GM21786 (cell line): ENCODE measurements around the gene NMNAT3.

Source experiments
- ATAC-seq: cut with Tn5 transposase; IDR thresholded peaks from one replicate; pipeline ENCODE4 v1.9.1; 2021; ENCODE audit not compliant: unreplicated experiment

The NMNAT3 gene

DNA sequence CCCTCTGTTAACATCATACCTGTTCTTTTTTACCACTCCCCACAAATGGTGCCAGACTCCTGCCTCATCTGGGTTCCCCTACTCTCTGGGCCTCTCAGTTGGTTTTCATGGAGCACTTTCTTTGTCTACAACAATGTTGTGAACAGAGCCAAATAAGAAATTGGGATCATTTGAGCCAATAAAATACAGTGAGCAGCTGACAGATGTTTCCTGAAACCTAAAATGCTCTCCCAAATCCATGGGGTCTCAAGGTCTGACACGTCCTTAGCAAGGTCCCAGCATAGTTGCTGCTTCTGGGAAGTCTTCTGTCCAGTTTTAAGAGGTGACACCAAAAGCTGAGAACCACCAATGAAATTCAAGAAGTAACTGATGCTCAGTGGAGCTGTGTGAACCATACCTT is 1.7 kb downstream of the NMNAT3 start:
- no peak for ATAC-seq

DNA sequence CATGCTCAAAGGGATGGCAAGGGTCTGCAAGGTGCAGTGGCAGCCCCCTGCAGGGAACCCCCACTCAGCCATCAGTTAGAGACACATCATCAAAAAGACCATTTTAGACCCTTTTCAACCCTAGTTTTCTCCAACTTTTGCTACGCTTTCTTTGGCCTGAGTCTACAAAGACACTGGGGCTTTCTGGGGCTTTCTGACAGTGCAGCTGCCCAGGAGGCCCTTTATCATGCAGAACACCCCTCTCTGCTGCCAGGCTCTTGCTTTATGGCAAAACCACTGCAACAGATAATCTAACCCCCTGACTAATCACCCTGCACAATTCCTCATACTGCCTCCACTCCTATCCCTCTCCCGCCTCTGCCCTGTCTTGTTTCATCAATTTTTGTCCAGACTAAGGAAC is 2.4 kb downstream of the NMNAT3 start:
- no peak for ATAC-seq

DNA sequence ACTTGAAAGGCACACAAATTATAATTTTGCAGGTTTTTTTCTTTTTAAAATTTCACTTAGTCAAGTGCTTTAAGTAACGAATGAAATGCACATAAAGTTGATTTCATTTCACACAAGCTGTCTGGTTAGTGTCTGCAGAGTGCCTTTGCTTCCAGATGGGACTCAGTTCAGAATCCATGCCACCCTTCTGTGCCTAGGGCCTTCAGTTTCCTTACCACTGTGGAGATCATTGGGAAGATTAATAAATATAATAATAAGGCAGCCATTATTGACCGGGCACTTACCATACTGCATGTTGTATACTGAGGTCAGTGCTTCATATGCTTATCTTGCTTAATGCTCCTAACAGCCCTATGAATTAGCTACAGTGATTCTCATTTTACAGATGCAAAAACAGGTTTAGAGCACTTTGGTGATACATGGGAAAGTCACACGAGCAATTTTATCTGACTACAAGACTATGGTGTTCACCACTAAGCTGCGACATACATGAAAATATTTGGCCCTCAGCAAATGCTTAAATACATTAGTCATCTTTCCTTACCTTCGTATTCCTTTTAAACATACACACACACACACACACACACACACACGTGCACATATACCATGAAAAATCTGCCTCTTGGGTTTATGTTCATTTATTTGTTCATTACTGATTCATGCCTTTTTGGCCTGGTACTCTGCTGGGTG is 3.1 kb downstream of the NMNAT3 start:
- ATAC-seq = no peak

DNA sequence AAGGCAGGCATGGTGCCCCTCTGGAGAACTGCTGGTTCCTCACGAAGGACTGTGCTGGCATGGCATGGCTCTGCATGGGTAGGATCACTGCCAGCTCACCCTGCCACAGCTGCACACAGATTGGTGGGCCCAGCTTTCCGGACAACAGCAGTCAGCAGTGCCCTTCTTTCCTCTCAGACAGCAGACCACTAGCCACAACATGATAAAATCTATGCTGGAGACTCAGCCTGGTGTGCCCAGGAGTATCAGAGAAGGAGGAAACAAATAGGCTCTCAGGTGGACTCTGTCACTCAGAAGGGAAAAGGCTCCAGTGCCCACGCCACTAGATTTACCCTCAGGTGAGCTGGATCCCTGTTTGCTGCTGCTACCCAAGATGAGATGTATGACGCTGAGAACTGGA is 4.9 kb downstream of the NMNAT3 start:
- ATAC-seq = no peak

DNA sequence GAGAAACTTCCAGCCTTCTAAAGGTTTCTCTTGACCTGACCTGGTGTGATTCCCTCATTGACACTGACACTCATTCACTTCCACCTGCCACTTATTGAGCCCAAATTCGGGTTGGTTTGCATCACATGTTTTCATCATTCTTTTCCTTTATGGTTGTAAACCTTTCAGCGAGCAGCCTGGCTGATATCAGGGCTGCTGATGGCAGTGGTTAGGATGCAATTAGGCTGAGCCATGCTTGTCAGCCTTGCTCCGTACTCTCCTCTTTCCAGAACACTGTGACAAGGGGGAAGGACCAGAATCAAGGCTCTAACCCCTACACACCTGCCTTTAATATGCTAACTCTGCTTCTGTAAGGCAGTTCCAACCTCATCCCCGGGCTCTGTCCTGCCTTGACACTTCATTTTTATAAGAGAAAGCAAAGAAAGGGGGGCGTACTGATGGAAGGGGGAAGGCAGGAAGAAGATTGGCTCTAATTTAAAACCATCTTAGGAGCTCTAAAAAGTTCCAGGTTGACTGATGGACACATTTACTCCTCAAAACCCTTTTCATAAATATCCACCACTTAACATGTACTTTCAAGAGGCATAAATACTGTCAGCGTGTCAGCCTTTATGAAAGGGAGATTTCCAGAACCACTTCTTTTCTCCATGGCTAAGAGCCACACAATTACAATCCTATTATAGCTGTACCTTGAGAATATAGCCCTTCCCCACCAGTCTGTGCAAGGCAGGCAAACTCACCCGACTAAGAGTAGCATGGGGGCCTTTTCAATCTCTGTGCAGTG is 5.7 kb downstream of the NMNAT3 start:
- no peak for ATAC-seq

DNA sequence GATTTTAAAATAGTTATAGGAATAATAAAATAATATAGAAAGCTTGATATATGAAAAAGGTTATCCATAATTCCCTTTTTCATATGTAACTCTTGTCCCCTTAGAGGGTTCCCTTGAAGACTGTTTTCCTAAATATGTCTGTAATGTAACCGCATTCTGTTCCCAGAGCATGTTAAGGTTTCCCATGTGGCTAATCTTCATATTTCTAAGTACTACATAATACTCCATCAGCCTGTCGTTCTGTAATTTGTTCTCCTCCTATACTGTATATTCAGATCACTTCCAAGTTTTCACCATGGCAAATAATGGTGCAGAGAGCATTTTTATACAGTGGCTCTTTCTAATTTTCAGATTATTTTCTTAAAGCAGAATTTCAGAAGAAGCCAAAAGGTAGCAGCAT is 6.7 kb downstream of the NMNAT3 start:
- ATAC-seq = no peak

DNA sequence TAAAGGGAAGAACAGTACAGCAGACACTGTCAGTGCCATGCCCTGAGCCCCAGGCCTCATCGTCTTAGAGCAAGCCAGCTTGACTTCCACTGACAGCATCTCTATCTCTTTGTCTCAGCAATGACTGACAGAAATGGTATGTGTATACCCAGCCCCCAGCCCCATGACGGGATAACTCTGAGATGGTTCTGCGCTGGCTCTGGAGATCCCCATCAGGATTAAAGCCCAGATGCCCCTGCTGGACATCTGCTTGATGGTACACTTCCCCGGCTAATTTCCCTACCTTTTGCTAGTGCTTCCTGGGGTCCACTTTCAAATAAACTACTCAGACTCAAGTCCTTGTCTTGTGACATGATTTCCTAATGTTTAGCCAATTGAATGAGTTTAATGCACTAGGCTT is 7.6 kb downstream of the NMNAT3 start:
- ATAC-seq = no peak

DNA sequence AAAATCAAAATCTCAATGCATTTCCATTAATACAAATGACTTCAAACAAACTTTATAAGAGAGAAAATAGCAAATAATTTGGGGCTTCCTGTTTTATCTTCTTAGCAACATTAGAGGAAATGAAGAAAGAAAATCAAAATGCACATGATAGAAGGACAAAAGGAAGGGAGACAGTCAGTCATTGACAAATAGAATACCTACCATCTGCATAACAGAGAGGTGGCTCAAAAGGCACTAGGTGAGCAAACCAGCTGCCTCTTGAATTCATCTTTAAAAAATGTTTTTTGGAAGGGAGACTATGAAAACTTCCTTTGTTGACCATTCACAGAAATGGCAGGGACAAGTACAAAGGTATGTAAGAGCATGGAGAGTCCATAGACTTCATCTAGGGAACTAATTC is 9.4 kb downstream of the NMNAT3 start:
- no peak for ATAC-seq

DNA sequence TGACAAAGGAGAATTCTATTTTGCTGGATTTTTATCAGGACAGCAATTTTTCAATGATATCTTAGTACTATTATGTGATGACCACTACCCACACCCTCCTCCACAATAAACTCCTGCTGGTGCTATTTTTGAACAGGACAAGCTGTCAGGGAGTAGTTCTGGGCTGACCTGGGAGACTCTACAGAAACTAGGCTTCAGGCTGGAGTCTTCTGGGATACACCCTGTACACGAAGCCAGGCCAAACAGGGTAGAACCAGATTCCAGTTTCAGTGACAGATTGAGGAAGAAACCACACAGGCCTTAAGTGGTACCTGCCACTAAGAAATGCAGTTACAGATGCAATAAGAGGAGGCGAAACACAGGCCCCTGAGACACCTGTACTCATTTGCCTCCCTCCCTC is 12.8 kb downstream of the NMNAT3 start:
- no peak for ATAC-seq

DNA sequence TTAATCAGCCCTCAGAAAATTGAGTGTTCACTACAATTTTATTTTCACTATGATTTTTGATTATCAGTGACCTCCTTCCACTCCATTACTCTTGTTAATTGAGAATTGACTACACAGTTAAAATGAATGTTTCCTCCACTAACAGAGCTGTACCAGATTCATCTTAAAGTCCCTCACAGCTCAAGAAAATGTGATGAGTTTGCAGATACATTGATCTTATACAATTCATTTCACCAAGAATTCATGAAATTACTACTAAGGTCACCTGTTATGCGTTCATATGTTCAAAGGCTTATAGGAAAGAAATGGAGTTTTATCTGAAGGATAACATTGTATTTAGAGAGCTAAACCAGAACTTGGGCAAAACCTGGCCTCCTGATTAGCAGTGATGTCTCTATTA is 17.5 kb downstream of the NMNAT3 start:
- no peak for ATAC-seq

DNA sequence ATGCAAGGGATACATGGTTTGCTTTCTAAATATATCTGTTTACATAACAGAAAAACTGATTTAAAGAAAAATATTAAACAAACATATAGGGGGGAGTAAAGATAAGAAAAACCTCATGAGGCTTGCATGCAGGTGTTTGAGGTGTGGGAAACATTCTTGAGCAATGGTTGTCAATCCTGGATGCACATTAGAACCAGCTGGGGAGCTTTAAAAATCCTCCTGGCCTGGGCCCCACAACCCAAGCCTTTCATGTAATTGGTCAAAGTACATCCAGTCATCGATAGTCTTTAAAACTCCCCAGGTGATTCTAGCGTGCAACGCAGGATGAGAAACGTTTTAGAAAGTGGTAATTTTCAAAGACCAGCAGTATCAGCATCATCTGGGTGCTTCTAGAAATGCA is 18.3 kb downstream of the NMNAT3 start:
- ATAC-seq = no peak

DNA sequence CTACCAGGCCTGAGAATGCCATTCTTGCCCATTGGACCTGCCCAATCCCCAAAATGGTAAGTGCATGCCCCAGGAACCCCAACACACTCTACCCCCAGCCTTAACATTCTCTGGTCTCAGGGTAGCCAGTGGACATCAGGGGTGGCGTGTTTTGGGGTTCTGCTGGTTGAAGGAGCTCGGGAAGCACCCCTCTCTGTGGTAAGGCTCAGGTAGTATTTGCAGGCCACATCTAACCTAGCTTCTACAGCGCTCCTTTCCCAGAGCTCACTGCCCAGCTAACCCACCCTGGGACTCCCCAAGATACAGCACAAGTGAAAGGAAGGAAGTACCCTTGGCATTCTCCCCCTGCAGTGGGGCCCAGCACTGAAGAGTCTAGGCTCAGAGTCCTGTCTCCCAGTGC is 19.8 kb downstream of the NMNAT3 start:
- no peak for ATAC-seq

DNA sequence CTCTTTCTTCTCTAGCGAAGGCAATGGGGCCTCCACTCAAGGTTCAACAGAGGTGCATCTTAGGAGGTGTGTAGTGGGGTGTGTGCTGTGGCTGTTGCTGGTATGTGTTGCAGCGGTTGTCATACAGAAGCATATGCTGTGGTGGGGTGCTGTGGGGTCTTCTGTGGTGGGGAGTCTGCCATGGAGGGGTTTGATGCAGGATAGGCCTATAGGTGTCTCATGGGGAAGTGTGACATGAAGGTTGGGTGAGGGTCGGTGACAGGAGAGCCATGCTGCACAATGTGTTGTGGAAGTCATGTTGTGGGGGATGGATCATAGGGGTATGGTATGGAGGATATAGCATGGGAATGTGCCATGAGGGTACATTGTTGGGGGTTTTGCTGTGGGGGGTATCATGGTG is 20.3 kb downstream of the NMNAT3 start:
- no peak for ATAC-seq

DNA sequence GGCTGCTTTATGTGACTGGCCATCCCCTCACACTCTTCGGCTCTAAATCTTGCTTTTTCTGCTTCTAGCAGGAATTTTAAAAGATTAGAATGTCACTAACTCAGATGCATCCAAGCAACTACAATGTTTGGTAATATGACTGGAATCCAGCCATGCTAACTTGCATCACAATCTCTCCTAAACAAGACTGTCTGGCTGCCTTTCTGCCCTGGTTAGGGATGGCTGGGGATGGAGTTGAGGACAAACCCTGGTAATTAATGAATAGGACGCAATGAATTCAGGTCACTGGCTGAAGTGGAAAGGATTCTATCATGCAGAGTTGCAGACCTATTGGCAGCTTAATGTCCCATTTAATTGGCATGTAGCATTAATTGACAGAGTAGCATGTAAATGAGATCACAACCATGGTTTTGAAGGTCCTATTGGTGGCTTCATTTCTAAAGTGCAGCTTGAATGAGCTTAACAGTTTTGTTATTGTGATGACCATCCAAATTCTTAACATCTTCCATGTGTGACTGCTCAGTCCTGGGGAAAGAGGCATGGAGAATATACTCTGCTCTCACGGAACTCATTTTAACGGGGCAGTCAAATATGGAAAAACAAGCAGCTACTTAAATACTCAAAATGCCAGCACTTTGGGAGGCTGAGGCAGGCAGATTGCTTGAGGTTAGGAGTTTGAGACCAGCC is 21.7 kb downstream of the NMNAT3 start:
- ATAC-seq = no peak

DNA sequence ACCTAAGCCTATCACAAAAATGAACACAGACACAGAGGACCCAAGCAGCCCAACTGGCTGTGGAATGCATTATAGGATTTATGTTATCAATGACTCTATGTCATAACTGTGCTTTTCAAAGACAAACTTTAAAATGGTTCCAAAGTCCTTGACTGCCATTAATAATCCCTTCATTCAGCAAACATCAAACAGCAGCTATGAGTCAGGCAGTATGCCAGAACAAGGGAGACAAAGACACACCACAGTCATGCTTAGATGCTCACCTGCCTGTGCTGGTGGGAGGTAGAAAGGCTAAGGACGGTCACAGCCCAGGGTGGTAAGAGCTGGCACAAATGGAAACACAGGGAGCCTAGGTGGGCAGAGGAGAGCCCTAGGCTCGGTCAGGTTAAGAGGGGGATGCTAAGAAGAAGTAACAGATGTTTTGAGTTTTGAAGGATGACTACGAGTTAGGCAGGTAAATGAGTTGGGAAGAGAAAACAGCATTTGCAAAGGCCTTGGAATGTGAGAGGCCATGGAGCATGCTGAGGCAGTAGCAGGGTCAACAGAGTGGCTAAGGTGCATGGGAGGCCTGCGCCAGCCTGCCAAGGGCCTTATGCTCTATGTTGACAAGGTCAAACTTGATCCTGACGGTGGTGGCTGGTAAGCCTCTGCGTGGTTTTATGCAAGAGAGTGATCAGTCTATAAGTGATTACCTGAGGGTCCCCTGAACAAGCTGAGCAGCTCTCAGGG is 23.0 kb downstream of the NMNAT3 start:
- no peak for ATAC-seq

DNA sequence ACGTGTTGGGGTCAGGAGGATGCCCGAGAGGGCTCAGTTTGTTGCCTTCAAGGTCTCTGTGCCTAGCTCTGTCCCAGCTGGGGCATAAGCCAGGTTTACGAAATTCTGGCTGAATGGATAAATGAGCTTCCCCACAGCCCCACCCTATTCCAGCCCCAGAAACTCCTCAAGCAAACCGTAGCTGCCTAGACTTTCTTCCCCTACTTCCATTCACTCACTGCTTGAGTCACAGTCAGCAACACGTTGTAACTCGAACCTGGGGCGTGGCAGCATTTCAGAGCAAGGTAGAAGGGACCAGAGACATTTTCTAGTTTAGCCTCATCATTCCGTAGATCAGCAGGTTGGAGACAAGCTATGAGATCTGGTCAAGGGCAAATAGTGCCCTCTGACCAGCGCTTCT is 24.2 kb downstream of the NMNAT3 start:
- no peak for ATAC-seq

DNA sequence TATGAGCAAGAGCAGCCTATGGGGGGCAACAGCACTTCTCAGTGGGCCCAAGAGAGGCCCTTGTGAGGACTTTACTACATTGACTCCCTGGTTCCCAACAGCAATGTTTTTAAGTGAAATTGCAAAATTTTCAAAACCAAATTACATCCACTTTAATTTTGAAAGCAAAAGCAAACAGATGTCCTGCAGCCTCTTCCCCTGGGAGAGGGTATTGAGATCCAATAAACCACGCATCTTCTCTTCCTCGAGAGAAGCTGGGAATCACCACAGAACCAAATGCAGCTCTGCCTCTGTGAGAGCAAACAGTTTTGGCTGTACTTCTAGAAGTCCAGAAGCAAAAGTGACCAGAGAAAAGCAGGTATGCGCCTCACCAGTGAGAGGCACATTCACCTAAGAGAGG is 25.2 kb downstream of the NMNAT3 start:
- no peak for ATAC-seq

DNA sequence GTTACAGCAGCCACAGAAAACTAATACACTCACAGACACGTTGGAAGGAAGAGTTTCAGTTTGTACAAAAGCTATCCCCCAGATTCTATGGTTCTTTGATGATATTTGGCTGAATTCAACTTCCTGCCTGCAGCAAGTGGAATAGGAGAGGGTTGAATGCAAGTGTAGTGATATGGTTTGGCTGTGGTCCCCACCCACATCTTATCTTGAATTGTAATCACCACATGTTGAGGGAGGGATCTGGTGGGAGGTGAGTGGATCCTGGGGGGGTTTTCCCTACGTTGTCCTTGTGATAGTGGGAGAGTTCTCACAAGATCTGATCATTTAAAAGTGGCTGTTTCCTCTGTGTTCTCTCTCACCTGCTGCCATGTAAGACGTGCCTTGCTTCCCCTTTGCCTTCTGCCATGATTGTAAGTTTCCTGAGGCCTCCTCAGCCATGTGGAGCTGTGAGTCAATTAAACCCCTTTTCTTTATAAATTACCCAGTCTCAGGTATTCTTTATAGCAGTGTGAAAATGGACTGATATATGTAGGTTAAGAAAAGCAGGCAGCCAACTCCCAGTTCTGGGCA is 29.8 kb downstream of the NMNAT3 start:
- ATAC-seq = no peak

DNA sequence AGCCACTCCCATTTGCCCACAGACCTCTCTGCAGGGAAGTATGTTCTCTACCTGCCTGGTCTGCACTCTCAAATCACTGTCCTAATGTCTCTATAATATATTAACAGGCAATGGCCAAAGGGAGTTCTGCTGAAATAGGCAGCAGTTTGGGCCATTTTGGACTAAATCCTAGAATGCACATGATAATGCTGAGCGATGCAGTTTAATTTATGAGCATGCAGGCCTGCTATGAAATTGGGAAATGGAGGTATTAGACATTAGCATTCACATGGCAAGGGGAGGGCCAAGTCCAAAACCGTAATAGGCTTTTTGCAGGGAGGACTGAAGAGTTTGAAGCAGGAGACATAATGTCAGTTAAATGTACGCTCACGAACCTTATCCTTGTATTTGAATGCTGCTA is 31.3 kb downstream of the NMNAT3 start:
- ATAC-seq = no peak

DNA sequence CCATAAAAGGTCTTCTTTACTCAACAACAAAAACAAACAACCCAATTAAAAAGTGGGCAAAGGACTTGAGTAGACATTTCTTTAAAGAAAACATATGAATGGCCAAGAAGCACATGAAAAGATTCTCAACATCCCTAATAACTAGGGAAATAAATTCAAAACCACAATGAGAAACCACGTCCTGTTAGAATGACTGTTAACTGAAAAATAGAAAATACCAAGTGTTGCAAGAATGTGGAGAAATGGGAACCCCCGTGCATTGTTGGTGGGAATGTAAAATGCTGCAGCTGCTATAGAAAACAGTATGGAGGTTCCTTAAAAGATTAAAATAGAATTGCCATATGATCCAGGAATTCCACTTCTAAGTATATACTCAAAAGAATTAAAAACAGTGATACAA is 34.8 kb downstream of the NMNAT3 start:
- no peak for ATAC-seq

DNA sequence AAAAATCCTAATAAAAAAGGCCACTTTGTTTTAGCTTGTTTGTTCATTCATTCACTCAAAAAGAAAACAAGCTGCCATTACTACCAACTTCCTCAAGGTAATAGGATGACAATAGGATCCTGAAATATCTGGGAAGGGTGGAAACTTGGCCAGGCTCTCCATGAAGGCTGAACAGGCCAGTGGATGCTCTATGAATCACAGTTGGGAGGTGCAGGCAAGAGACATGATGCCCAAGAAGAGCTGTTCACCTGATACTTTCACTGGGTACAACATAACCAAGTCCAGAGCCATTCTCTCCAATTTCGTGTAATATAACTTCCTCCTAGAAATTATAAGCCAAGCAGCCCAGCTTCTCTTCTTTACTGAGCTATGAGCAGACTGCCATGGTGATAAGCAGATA is 37.3 kb downstream of the NMNAT3 start:
- ATAC-seq = no peak
